Endodermal cell (in vitro differentiated cells): Measurements from ENCODE around the gene TBC1D10B. TPM values are rescaled to one million over a fixed set of nuclear protein-coding genes. Genes with fewer than 3 reads are reported as not detected.

ENCODE experiments used
- DNase-seq: peaks from one replicate; pipeline ENCODE4 v3.0.0-alpha.2; 2017
- H3K27ac ChIP-seq: 2 replicates; pipeline ENCODE4 v1.5.1; 2013; ENCODE audit warnings: mild to moderate bottlenecking, low read depth, low read length, moderate library complexity
- H3K27me3 ChIP-seq: 2 replicates; pipeline ENCODE4 v1.6.1; 2013; ENCODE audit warnings: mild to moderate bottlenecking, low read length, moderate library complexity; ENCODE audit not compliant: insufficient read depth, control insufficient read depth, poor library complexity, severe bottlenecking
- H3K36me3 ChIP-seq: 2 replicates; pipeline ENCODE4 v1.7.0; 2013; ENCODE audit warnings: mild to moderate bottlenecking, low read length, moderate library complexity; ENCODE audit not compliant: control insufficient read depth, insufficient read depth
- H3K4me1 ChIP-seq: one replicate; pipeline ENCODE4 v1.7.0; 2013; ENCODE audit warnings: low read length; ENCODE audit not compliant: control insufficient read depth, insufficient read depth
- H3K4me3 ChIP-seq: 2 replicates; pipeline ENCODE4 v1.5.1; 2013; ENCODE audit warnings: mild to moderate bottlenecking, low read length, moderate library complexity
- H3K9ac ChIP-seq: 2 replicates; pipeline ENCODE4 v1.6.1; 2013; ENCODE audit warnings: mild to moderate bottlenecking, low read length, moderate library complexity; ENCODE audit not compliant: poor library complexity, severe bottlenecking; ENCODE audit errors: extremely low read depth
- H3K9me3 ChIP-seq: 2 replicates; pipeline ENCODE4 v1.6.1; 2013; ENCODE audit warnings: mild to moderate bottlenecking, low read length, moderate library complexity; ENCODE audit not compliant: control insufficient read depth
- H3K27ac Mint-ChIP-seq: 2 replicates; pipeline ENCODE4 v1.8.0; 2020; ENCODE audit warnings: mixed read lengths
- H3K27me3 Mint-ChIP-seq: 2 replicates; pipeline ENCODE4 v1.8.0; 2021; ENCODE audit warnings: mild to moderate bottlenecking, mixed read lengths; ENCODE audit not compliant: insufficient read depth
- H3K36me3 Mint-ChIP-seq: 2 replicates; pipeline ENCODE4 v1.8.0; 2020; ENCODE audit warnings: low read depth, mixed read lengths
- H3K4me1 Mint-ChIP-seq: 2 replicates; pipeline ENCODE4 v1.8.0; 2020; ENCODE audit warnings: mixed read lengths
- H3K4me3 Mint-ChIP-seq: 2 replicates; pipeline ENCODE4 v1.8.0; 2020; ENCODE audit warnings: mild to moderate bottlenecking, moderate library complexity, mixed read lengths
- H3K9me3 Mint-ChIP-seq: 2 replicates; pipeline ENCODE4 v1.8.0; 2020; ENCODE audit warnings: mild to moderate bottlenecking, mixed read lengths
- CTCF ChIP-seq: fragments of 200-600 bp; sonication (generic); conservative IDR thresholded peaks from 2 replicates; pipeline ENCODE4 v1.5.0; 2021; ENCODE audit warnings: antibody characterized with exemption, mild to moderate bottlenecking
- WGBS, 2 experiments: methylation state at CpG; one replicate each; pipeline versions ENCODE4 v1.1.5 to v1.1.7; 2013; ENCODE audit warnings: missing lambda C conversion rate in 2 of 2, mixed read lengths in 1 of 2; ENCODE audit not compliant: insufficient coverage in 1 of 2, insufficient read length in 1 of 2; 5-methylcytosine and 5-hydroxymethylcytosine counted together
- total RNA-seq, 2 donors: library from RNA; stranded (reverse); fragmentation: NEBNext Ultra II Directional in 1 of 2; extraction: Animal tissue kit (Norgen Biotek cat#: 25700) in 1 of 2; gene quantifications; 2 replicates in 1 of 2; 3 replicates in 1 of 2; pipeline ENCODE4 v1.2.1, GENCODE V29; 2021

The TBC1D10B gene
- total RNA-seq, 2 donors from 2014 or later = 30.7 to 36.3 TPM

- no peak for DNase-seq
- H3K27ac ChIP-seq = no peak overlapping the region
- H3K4me1 ChIP-seq = peaks cover 9% of the 10 kb centered on the region
- TF ChIP-seq CTCF = no peak
- no peaks in the 10 kb centered on the region for H3K27me3 Mint-ChIP-seq
- H3K27ac Mint-ChIP-seq = peak overlapping the region; percentile 61
- H3K4me1 Mint-ChIP-seq = peaks cover 14% of the 10 kb centered on the region
- peaks cover 39% of the 10 kb centered on the region for H3K36me3 ChIP-seq
- no peaks in the 10 kb centered on the region for H3K9me3 Mint-ChIP-seq
- H3K9ac ChIP-seq = no peak overlapping the region
- no peaks in the 10 kb centered on the region for H3K9me3 ChIP-seq
- H3K4me3 ChIP-seq = no peak overlapping the region
- H3K36me3 Mint-ChIP-seq = peaks cover 36% of the 10 kb centered on the region
- WGBS, 2 experiments = 92 to 93% methylated on average over 2 to 5 of the region's 5 CpGs
- no peaks in the 10 kb centered on the region for H3K27me3 ChIP-seq
- H3K4me3 Mint-ChIP-seq = no peak overlapping the region
These were observed 13.1 kb downstream of the TBC1D10B start for GRCh38 chr16:30357085-30357714.

DNA sequence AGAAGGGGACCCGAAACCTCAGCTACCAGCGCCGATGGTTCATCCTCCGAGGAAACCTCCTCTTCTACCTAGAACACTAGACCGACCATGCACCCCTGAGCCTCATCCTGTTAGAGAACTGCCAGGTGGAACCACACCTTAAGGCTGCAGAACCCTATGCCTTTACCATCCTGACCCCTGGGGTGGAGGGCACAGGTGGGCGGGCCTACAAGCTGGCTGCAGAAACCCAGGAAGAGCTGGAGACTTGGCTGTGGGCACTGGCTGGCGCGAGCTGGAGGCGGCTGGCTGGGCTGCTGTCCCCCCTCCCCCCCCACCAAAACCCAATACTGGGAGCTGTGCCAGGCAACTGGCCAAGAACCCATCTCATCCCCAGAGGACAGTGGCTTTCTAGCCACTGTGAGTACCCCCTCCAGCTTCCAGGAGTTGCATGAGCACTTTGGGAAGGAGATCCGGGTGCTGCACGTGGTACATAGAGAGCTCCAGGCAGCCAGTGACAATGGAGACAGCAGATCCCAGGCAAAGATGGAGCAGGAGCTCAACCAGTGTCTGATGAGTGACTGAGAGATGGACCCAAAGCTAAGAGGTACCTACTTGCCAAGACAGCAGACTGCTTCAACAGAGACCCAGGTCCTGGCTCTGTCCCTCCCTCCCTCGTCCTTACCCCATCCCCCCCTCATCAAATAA lies 13.8 kb downstream of the TBC1D10B start:
- Histone ChIP-seq H3K9ac (peak overlapping the region; percentile 96), H3K36me3 (peaks cover 46% of the 10 kb centered on the region), H3K9me3 (no peaks in the 10 kb centered on the region), H3K4me1 (peaks cover 9% of the 10 kb centered on the region), H3K4me3 (peak overlapping the region; percentile 93), H3K27ac (peak overlapping the region; percentile 99), H3K27me3 (no peaks in the 10 kb centered on the region)
- WGBS, 2 experiments = 89 to 92% methylated on average over 8 to 12 of the region's 12 CpGs
- Mint-ChIP-seq H3K27ac (peak overlapping the region; percentile 99), H3K9me3 (no peaks in the 10 kb centered on the region), H3K36me3 (peaks cover 36% of the 10 kb centered on the region), H3K27me3 (no peaks in the 10 kb centered on the region), H3K4me1 (peaks cover 14% of the 10 kb centered on the region), H3K4me3 (peak overlapping the region; percentile 96)
- no peak for TF ChIP-seq CTCF
- no peak for DNase-seq

GRCh38 chr16:30355954-30356308 lies 14.4 kb downstream of the TBC1D10B start:
- no peak for DNase-seq
- Histone ChIP-seq H3K36me3 (peaks cover 52% of the 10 kb centered on the region), H3K27ac (peak overlapping the region; percentile 99), H3K9me3 (no peaks in the 10 kb centered on the region), H3K4me3 (peak overlapping the region; percentile 93), H3K9ac (peak overlapping the region; percentile 96), H3K27me3 (no peaks in the 10 kb centered on the region), H3K4me1 (peaks cover 9% of the 10 kb centered on the region)
- H3K27me3 Mint-ChIP-seq = no peaks in the 10 kb centered on the region
- peaks cover 38% of the 10 kb centered on the region for H3K36me3 Mint-ChIP-seq
- peak overlapping the region; percentile 99 for H3K27ac Mint-ChIP-seq
- H3K4me3 Mint-ChIP-seq = peak overlapping the region; percentile 96
- no peaks in the 10 kb centered on the region for H3K9me3 Mint-ChIP-seq
- H3K4me1 Mint-ChIP-seq = peaks cover 14% of the 10 kb centered on the region
- TF ChIP-seq CTCF = no peak
- WGBS, 2 experiments = 58 to 61% methylated on average over 6 to 7 of the region's 7 CpGs
